SK-N-SH (cell line): ENCODE results near the gene SAG. TPM values are rescaled to one million over a fixed set of nuclear protein-coding genes. Genes with fewer than 3 reads are reported as not detected.

Source experiments
- CTCF ChIA-PET: fragments of 300-600, 350-600 bp; formaldehyde crosslinking; extraction: SDS; loops from one replicate; lab custom pipeline; 2021; lab: Yijun Ruan, JAX
- POLR2A ChIA-PET: fragments of 350-600 bp; sonication (Branson Sonifier 250); formaldehyde crosslinking; extraction: SDS; loops from one replicate; lab custom pipeline; 2020; ENCODE audit warnings: antibody characterized with exemption, inconsistent platforms; lab: Yijun Ruan, JAX
- DNase-seq: peaks from one replicate; pipeline ENCODE4 v3.0.0; 2012
- H2AFZ ChIP-seq: fragments of 200-600 bp; sonication (generic); 2 replicates; pipeline ENCODE4 v1.8.1; 2016; ENCODE audit warnings: antibody characterized with exemption, mild to moderate bottlenecking, low read depth
- H3F3A ChIP-seq: fragments of 200-600 bp; sonication (generic); replicated peaks from 2 replicates; pipeline ENCODE3; 2016; ENCODE audit warnings: antibody characterized with exemption, mild to moderate bottlenecking; ENCODE audit not compliant: insufficient read depth
- H3K27ac ChIP-seq, 2 experiments: fragments of 200-500 bp in 1 of 2; fragments of 200-600 bp in 1 of 2; sonication (Bioruptor generic) in 1 of 2; sonication (generic), shearing (Covaris generic) in 1 of 2; 2 replicates each; pipeline versions ENCODE4 v1.5.1 to v1.6.1; 2014 to 2016; ENCODE audit warnings: low read depth in 2 of 2, inconsistent platforms in 1 of 2, low read length in 1 of 2, mild to moderate bottlenecking in 1 of 2, mixed read lengths in 1 of 2
- H3K27me3 ChIP-seq: fragments of 200-600 bp; sonication (generic), shearing (Covaris generic); 2 replicates; pipeline ENCODE4 v1.6.1; 2016; ENCODE audit warnings: mixed run types; ENCODE audit not compliant: insufficient read depth
- H3K36me3 ChIP-seq, 2 experiments: fragments of 200-500 bp in 1 of 2; fragments of 200-600 bp in 1 of 2; sonication (Bioruptor generic) in 1 of 2; sonication (generic) in 1 of 2; replicated peaks in 1 of 2; 2 replicates each; pipeline versions ENCODE3 to v1.5.1; 2014 to 2016; ENCODE audit warnings: low read length in 1 of 2, mild to moderate bottlenecking in 1 of 2; ENCODE audit not compliant: insufficient read depth in 2 of 2, control insufficient read depth in 1 of 2
- H3K4me1 ChIP-seq, 2 experiments: fragments of 200-500 bp in 1 of 2; fragments of 200-600 bp in 1 of 2; sonication (Bioruptor generic) in 1 of 2; sonication (generic), shearing (Covaris generic) in 1 of 2; 2 replicates each; pipeline versions ENCODE4 v1.5.1 to v1.6.1; 2014 to 2016; ENCODE audit warnings: low read depth in 1 of 2, low read length in 1 of 2, mixed run types in 1 of 2; ENCODE audit not compliant: insufficient read depth in 2 of 2, control insufficient read depth in 1 of 2
- H3K4me2 ChIP-seq: fragments of 200-600 bp; sonication (generic), shearing (Covaris generic); 2 replicates; pipeline ENCODE4 v1.6.1; 2017; ENCODE audit warnings: mixed run types
- H3K4me3 ChIP-seq, 2 experiments: fragments of 200-500 bp in 1 of 2; fragments of 200-600 bp in 1 of 2; sonication (Bioruptor generic) in 1 of 2; sonication (generic), shearing (Covaris generic) in 1 of 2; 2 replicates each; pipeline versions ENCODE4 v1.5.1 to v1.8.1; 2014 to 2016; ENCODE audit warnings: low read depth in 2 of 2, inconsistent platforms in 1 of 2, low read length in 1 of 2, mild to moderate bottlenecking in 1 of 2, mixed read lengths in 1 of 2, moderate library complexity in 1 of 2
- H3K79me2 ChIP-seq: fragments of 200-600 bp; sonication (generic); 2 replicates; pipeline ENCODE4 v1.8.1; 2017; ENCODE audit warnings: mild to moderate bottlenecking; ENCODE audit not compliant: insufficient read depth
- H3K9ac ChIP-seq: fragments of 200-600 bp; sonication (generic); 2 replicates; pipeline ENCODE4 v1.6.1; 2017; ENCODE audit warnings: mixed run types
- H3K9me2 ChIP-seq: fragments of 200-600 bp; sonication (generic); 2 replicates; pipeline ENCODE4 v1.6.1; 2017; ENCODE audit warnings: mixed run types
- H3K9me3 ChIP-seq: fragments of 200-600 bp; sonication (generic); 2 replicates; pipeline ENCODE4 v1.6.1; 2017; ENCODE audit warnings: mixed run types, mild to moderate bottlenecking, moderate library complexity
- H4K20me1 ChIP-seq: fragments of 200-600 bp; sonication (generic); 2 replicates; pipeline ENCODE4 v1.6.1; 2017; ENCODE audit warnings: mild to moderate bottlenecking, mixed run types; ENCODE audit not compliant: insufficient read depth
- EZH2phosphoT487 ChIP-seq: fragments of 200-600 bp; sonication (generic); IDR thresholded peaks from 2 replicates; pipeline ENCODE4 v1.6.1; 2017; ENCODE audit warnings: low read depth, mixed run types, mild to moderate bottlenecking, antibody characterized with exemption, moderate library complexity, borderline replicate concordance
- FOSL2 ChIP-seq: IDR thresholded peaks from 2 replicates; pipeline ENCODE4 v1.4.0; 2012; ENCODE audit warnings: low read depth, mild to moderate bottlenecking, moderate library complexity, borderline replicate concordance
- FOXM1 ChIP-seq: IDR thresholded peaks from 2 replicates; pipeline ENCODE4 v1.4.0; 2012; ENCODE audit warnings: low read depth, mild to moderate bottlenecking
- GATA2 ChIP-seq: sonication (generic); formaldehyde crosslinking; IDR thresholded peaks from 2 replicates; pipeline ENCODE4 v1.5.0; 2020; ENCODE audit warnings: mild to moderate bottlenecking, missing genetic modification reagents
- NRF1 ChIP-seq: IDR thresholded peaks from 2 replicates; pipeline ENCODE4 v1.6.1; 2012; ENCODE audit warnings: low read depth, mild to moderate bottlenecking, low read length
- RAD21 ChIP-seq: IDR thresholded peaks from 2 replicates; pipeline ENCODE4 v1.6.1; 2012; ENCODE audit warnings: mild to moderate bottlenecking, low read length
- TAF1 ChIP-seq: IDR thresholded peaks from 2 replicates; pipeline ENCODE4 v1.6.1; 2012; ENCODE audit warnings: low read depth, mild to moderate bottlenecking, low read length, moderate library complexity, borderline replicate concordance
- YY1 ChIP-seq: IDR thresholded peaks from 2 replicates; pipeline ENCODE4 v1.4.0; 2012; ENCODE audit warnings: low read depth, mild to moderate bottlenecking
- WGBS: methylation state at CpG from one replicate; pipeline ENCODE4 v1.1.6; 2017; ENCODE audit warnings: low lambda C conversion rate; 5-methylcytosine and 5-hydroxymethylcytosine counted together
- polyA plus RNA-seq, 3 experiments: library from polyadenylated mRNA; depleted of rRNA; stranded (reverse); fragments of >200 nt; gene quantifications; 2 replicates each; pipeline ENCODE4 v1.2.3, GENCODE V29; 2012
- TF ChIP-seq, protein P1 (sequence below): IDR thresholded peaks from 2 replicates; pipeline ENCODE4 v1.4.0; 2012; ENCODE audit warnings: low read depth
- TF ChIP-seq, protein P2 (sequence below): IDR thresholded peaks from 2 replicates; pipeline ENCODE4 v1.4.0; 2012; ENCODE audit warnings: low read depth, borderline replicate concordance
- TF ChIP-seq, protein P3 (sequence below): IDR thresholded peaks from 2 replicates; pipeline ENCODE4; 2012

The SAG gene
- polyA plus RNA-seq, 1 of the 3 experiments (the other 2 are of a cell fraction), result not detected

DNA sequence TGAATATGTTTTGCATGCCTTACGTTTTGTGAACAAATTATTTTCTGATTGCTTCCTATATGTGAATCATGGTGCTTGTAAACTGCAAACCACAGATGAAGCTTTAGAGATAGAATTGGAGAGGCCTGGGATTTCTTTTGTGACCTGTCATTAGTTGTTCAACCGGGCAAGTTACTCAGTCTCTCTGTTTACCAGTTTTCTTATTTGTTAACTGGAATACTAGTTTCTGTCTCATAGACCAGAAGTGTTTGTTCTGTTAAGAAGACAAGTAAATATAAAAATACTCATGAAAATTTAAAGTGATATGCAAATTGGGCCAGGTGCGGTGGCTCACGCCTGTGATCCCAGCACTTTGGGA is 74.0 kb downstream of the SAG start:
- 89% methylated on average over 4 of the region's 4 CpGs for WGBS
- Histone ChIP-seq H2AFZ (no peak overlapping the region), H3K9ac (no peak overlapping the region), H3K27ac (no peak overlapping the region), H3K9me2 (no peaks in the 10 kb centered on the region), H3K9me3 (no peaks in the 10 kb centered on the region), H3K4me2 (no peak overlapping the region), H3K4me3 (no peak overlapping the region), H4K20me1 (peaks cover 30% of the 10 kb centered on the region; the same call in 1 of the 2 replicates), H3F3A (no peaks in the 10 kb centered on the region), H3K4me1 (peaks cover 5 to 24% of the 10 kb centered on the region in 2 experiments; a peak in 2 of 4 replicates), H3K27me3 (no peaks in the 10 kb centered on the region), H3K36me3 (peaks cover 0 to 6% of the 10 kb centered on the region in 2 experiments), H3K79me2 (peaks cover 43% of the 10 kb centered on the region)
- ChIA-PET CTCF (no interaction called here), POLR2A (no interaction called here)
- TF ChIP-seq NRF1 (no peak), FOXM1 (no peak), GATA2 (CRISPR knock-in tag) (no peak), YY1 (no peak), FOSL2 (no peak)
- TF ChIP-seq, protein P1, sequence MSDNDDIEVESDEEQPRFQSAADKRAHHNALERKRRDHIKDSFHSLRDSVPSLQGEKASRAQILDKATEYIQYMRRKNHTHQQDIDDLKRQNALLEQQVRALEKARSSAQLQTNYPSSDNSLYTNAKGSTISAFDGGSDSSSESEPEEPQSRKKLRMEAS, result no peak
- TF ChIP-seq, protein P2, sequence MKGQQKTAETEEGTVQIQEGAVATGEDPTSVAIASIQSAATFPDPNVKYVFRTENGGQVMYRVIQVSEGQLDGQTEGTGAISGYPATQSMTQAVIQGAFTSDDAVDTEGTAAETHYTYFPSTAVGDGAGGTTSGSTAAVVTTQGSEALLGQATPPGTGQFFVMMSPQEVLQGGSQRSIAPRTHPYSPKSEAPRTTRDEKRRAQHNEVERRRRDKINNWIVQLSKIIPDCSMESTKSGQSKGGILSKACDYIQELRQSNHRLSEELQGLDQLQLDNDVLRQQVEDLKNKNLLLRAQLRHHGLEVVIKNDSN, result no peak
- TF ChIP-seq, protein P3, sequence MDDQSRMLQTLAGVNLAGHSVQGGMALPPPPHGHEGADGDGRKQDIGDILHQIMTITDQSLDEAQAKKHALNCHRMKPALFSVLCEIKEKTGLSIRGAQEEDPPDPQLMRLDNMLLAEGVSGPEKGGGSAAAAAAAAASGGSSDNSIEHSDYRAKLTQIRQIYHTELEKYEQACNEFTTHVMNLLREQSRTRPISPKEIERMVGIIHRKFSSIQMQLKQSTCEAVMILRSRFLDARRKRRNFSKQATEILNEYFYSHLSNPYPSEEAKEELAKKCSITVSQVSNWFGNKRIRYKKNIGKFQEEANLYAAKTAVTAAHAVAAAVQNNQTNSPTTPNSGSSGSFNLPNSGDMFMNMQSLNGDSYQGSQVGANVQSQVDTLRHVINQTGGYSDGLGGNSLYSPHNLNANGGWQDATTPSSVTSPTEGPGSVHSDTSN, result no peak
- DNase-seq, result no peak

DNA sequence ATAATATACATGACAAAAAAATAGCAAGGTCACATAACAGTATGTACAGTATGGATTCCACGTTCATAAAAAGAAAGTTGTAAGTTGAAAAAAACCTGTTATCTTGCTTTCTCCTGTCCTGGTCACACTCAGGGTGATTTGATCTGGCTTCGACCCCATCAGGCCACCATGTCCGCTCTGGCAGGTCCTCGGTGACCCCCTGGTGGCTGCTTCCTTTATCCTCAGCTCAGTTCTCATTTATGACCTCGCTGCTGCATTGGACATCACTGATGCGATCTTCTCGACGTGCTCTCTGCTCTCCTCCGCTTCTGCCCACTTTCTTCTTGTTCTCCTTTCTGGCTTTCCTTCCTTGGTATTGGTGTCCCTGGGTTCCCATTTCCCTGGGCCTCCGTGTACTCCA is 76.4 kb downstream of the SAG start:
- no peak for TF ChIP-seq TAF1
- TF ChIP-seq EZH2phosphoT487, result no peak
- peak; percentile 22 for TF ChIP-seq RAD21
- Histone ChIP-seq H3K4me3 (no peak overlapping the region), H3K4me1 (peaks cover 20 to 41% of the 10 kb centered on the region in 2 experiments), H3K9me2 (no peaks in the 10 kb centered on the region), H2AFZ (no peak overlapping the region), H3K27ac (no peak overlapping the region), H3F3A (peaks cover 5% of the 10 kb centered on the region), H3K9me3 (no peaks in the 10 kb centered on the region), H3K79me2 (peaks cover 46% of the 10 kb centered on the region; the same call in 1 of the 2 replicates), H4K20me1 (peaks cover 45% of the 10 kb centered on the region), H3K36me3 (no peaks in the 10 kb centered on the region), H3K4me2 (no peak overlapping the region), H3K9ac (no peak overlapping the region), H3K27me3 (no peaks in the 10 kb centered on the region)
- ChIA-PET POLR2A (no interaction called here), CTCF (interaction anchor here (1.1 to 3.6 kb wide), 5 partner anchors 10 to 60 kb away, joined by 3 to 21 read pairs (median 5); no protein-coding TSS in a partner anchor)
- 90% methylated on average over 10 of the region's 10 CpGs for WGBS
- DNase-seq, result peak; percentile 55
